Measurements from ENCODE around the gene DYNC1LI1.

Gene DYNC1LI1

GRCh38 chr3:32570421-32571191 lies at the start of gene DYNC1LI1:
Gene DYNC1LI1 (minus strand): TSS chr3:32570858. CDS start chr3:32570770, 88 bp downstream.
- ATAC-seq = peak; percentile 97
- DNase-seq = peak; percentile 97

GRCh38 chr3:32619395-32619794 lies 48.7 kb upstream of the DYNC1LI1 start:
- DNase-seq (no peak), ATAC-seq (no peak)

GRCh38 chr3:32616267-32616962 lies 45.8 kb upstream of the DYNC1LI1 start:
- DNase-seq (no peak), ATAC-seq (no peak)

GRCh38 chr3:32614956-32615355 lies 44.3 kb upstream of the DYNC1LI1 start:
- ATAC-seq (no peak), DNase-seq (no peak)

GRCh38 chr3:32613183-32613582 lies 42.5 kb upstream of the DYNC1LI1 start:
- ATAC-seq (no peak), DNase-seq (no peak)

DNA sequence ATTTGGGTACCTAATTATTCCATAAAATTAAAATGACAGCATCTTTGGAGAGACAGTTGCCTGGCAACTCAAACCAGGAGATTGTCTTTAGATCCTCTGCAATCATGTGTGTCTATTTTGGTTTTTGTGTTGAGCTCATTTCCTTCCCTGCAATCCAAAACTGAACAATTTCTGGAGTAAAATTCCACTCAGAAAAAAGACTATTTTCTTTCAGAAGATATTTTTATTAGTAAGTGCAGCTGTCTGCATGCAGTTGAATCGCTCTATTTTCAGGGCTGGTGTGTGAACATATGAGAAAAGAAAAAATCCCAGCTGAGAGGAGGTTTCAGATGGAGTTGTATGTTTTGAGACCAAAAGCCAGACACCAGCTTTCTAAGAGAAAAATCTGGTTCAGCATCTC lies 41.9 kb upstream of the DYNC1LI1 start:
- DNase-seq (no peak), ATAC-seq (no peak)

GRCh38 chr3:32607522-32607921 lies 36.9 kb upstream of the DYNC1LI1 start:
- no peak for DNase-seq
- no peak for ATAC-seq

- DNase-seq = no peak
Observed at GRCh38 chr3:32606960-32607359, 36.3 kb upstream of the DYNC1LI1 start.

DNA sequence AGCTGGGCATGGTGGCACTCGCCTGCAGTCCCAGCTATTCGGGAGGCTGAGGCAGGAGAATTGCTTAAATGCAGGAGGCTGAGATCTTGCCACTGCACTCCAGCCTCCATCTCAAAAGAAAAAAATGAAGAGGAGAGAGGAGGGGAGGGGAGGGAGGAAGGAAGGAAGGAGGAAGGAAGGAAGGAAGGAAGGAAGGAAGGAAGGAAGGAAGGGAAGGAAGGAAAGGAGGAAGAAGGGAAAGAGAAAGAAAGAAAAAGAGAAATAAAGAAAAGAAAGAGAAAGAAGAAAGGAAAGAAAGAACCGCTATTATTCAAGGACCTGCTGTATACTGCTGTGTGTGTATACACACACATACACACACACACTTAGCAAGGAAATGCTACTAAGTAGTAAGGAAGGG lies 35.6 kb upstream of the DYNC1LI1 start:
- ATAC-seq (no peak), DNase-seq (no peak)

More at GRCh38 chr3:32606960-32607359, 36.3 kb upstream of the DYNC1LI1 start:
- no peak for ATAC-seq

GRCh38 chr3:32603064-32603463 lies 32.4 kb upstream of the DYNC1LI1 start:
- ATAC-seq (no peak), DNase-seq (no peak)

DNA sequence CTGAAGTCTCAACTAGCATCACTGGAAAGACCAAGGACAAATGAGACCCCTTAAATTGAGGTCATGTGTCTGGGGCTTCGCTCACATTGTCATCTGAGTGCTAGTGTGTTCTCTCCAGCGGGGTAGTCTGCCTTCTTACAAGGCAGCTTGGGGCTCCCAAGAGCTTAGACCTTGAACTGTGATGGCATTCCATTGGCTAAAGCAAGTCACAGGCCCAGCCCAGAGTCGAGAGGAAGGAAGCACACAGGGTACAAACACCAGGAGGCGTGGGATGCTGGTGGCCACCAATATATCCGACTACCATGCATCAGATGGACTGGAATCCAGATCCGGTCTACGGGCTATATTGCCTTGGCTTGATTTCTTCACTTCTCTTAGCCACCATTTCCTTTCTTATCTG lies 31.5 kb upstream of the DYNC1LI1 start:
- DNase-seq = no peak
- no peak for ATAC-seq

DNA sequence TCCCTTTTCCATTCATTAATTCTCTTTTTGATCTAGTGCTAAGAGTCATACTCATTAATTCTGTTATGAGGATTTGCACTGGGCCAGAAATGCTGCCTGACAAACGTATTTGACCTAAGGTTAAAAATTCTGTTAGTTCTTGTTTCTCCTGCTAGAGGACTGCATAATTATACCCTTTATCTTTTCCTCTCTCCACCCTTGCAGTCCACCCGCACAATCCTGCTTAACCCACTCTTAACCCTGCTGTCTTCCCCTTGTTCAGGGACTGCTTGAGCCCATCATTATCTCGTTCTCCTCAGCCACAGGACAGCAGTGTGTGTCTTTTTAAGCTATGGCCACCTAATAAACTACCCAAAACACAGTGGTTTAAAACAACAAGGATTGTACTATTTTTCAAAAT lies 31.1 kb upstream of the DYNC1LI1 start:
- DNase-seq (no peak), ATAC-seq (no peak)

GRCh38 chr3:32597656-32598055 lies 27.0 kb upstream of the DYNC1LI1 start:
- no peak for ATAC-seq
- DNase-seq = no peak

- ATAC-seq (no peak), DNase-seq (no peak)
Observed at GRCh38 chr3:32596909-32597369, 26.3 kb upstream of the DYNC1LI1 start.

DNA sequence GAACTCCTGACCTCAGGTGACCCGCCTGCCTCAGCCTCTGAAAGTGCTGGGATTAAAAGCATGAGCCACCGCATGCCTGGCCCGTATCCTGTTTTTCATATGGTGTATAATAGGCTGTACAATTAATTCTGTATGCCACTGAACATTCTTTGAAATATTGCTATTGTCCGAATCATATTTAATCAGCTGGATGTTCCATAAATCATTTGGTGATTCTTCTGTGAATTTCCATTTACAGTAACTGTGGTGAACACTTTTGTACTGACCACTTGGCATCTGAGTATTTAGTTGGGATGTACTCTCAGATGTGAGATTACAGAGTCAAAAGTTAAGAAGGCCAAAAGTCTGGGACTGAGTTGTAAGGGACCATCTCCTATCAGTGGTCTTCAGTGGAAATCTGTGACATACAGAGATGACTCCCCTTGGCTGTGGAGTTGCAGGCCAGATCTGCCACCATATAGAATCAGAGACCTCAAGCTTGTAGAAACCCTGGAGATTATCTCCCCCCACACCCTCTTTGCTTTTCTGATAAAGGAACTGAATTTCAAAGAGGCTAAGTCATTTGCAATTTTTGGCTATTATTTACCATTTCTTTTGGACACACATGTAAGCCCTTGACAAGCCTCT lies 25.7 kb upstream of the DYNC1LI1 start:
- no peak for ATAC-seq
- DNase-seq = no peak

DNA sequence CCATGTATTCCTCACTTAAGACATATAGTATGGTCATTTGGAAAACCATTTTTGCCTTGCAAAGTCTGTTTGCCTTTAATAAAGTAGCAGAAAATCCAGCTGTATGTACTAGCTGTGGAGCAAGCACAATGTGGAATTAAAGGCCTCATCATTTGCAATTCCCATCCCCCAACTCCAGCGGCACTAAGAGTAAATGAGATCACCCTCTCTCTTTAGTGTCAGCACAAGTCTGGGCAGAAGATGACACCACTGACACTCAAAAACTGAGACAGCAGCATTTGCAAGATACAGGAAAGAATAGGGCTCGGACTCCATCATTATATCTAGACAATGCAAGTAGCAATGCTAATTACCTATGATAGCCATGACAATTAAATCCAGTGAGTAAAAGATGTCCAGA lies 24.7 kb upstream of the DYNC1LI1 start:
- no peak for ATAC-seq
- no peak for DNase-seq

- ATAC-seq (no peak), DNase-seq (no peak)
Observed at GRCh38 chr3:32593903-32594525, 23.4 kb upstream of the DYNC1LI1 start.

- ATAC-seq (no peak), DNase-seq (no peak)
Observed at GRCh38 chr3:32592696-32593353, 22.2 kb upstream of the DYNC1LI1 start.

- ATAC-seq (no peak), DNase-seq (no peak)
Observed at GRCh38 chr3:32592011-32592410, 21.4 kb upstream of the DYNC1LI1 start.

DNA sequence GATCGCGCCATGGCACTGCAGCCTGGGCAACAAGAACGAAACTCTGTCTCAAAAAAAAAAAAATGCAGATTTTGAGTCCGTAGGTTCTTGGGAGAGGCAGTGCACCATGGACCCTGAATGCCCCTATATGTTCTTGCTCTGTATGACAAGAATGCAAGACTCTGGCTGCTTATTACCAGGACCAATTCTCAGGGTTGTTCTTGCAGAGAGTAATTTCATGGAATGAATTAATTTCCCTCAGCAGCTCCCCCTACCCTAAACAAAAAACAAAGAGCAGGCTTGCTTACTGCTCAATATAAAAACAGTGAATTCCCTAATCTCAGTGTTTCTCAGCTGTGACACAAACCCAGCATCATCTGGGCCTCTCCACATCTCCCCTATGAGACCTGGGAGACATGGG lies 20.5 kb upstream of the DYNC1LI1 start:
- ATAC-seq = no peak
- DNase-seq = no peak

DNA sequence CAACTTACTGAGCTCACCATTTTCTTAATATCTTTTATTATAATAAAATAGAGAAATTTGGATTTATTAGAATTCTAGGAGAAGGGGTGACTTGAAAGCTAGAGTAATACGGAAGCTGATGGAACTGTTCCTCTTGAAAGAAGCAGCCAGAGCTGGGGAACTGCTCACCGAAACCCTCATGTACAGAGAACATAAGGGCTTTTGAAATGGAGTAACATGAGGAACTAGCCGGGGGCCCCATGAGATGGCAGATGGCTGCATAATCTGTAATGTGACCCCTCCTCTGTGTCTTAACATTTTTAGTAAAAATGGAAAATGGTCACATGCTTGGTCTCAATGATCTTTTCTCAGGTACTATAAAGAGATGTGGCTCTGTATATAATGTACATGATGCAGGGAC lies 15.7 kb upstream of the DYNC1LI1 start:
- ATAC-seq = no peak
- no peak for DNase-seq

GRCh38 chr3:32584660-32585059 lies 14.0 kb upstream of the DYNC1LI1 start:
- ATAC-seq (no peak), DNase-seq (no peak)
